Measurements from ENCODE around the gene GAREM2. TPM values are rescaled to one million over a fixed set of nuclear protein-coding genes. Genes with fewer than 3 reads are reported as not detected.

The GAREM2 gene
- total RNA-seq, 1 experiment from 2014 or later = 0.20 TPM

DNA sequence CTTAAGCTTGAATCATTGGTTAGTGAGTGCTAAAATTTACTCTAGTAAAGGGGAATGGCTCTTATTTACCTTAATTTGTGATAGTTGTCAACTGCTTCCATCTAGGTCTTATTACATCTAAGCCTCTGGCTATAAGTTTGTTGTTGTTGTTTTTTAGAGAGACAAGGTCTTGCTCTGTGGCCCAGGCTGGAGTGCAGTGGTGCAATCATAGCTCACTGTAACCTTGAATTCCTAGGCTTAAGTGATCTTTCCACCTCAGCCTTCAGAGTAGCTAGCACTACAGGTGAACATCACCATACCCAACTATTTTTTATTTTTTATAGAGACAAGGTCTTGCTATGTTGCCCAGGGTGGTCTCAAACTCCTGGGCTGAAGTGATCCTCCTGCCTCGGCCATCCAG is 65.0 kb downstream of the GAREM2 start:
- no peak for DNase-seq (ENCODE audit: low read depth)

- DNase-seq (ENCODE audit: low read depth) = peak; percentile 15
Measured at GRCh38 chr2:26238311-26238958, 65.5 kb downstream of the GAREM2 start.

Other genes starting within 250 kb of the GAREM2 start
- 6.3 and 11.1 TPM in 2 replicates for gene KIF3C, start 190.6 kb upstream of the GAREM2 start, total RNA-seq (2014; rRNA removed; shearing (Covaris generic))
- 71.0 and 115 TPM in 2 replicates for gene RAB10, start 139.0 kb upstream of the GAREM2 start, total RNA-seq (2014; rRNA removed; shearing (Covaris generic))
- gene HADHA, start 71.5 kb downstream of the GAREM2 start, total RNA-seq (2014; rRNA removed; shearing (Covaris generic)) = 81.8 and 98.4 TPM in 2 replicates
- gene HADHB, start 71.9 kb downstream of the GAREM2 start, total RNA-seq (2014; rRNA removed; shearing (Covaris generic)) = 55.6 and 83.1 TPM in 2 replicates
- 11.6 and 19.8 TPM in 2 replicates for gene SELENOI, start 173.1 kb downstream of the GAREM2 start, total RNA-seq (2014; rRNA removed; shearing (Covaris generic))
- gene ADGRF3, start 173.7 kb downstream of the GAREM2 start, total RNA-seq (2014; rRNA removed; shearing (Covaris generic)) = 0.10 and 0.12 TPM in 2 replicates
- not detected in 2 replicates for gene DRC1, start 228.8 kb downstream of the GAREM2 start, total RNA-seq (2014; rRNA removed; shearing (Covaris generic))